Ovary (tissue), 9 donors: ENCODE measurements around the gene CACNA1H. TPM values are rescaled to one million over a fixed set of nuclear protein-coding genes. Genes with fewer than 3 reads are reported as not detected.

Source experiments
- DNase-seq, 5 donors: peaks; one replicate each; pipeline ENCODE4 v3.0.0-alpha.2; 2019 to 2020
- H3K27ac ChIP-seq, 2 donors: fragments of 200-600 bp; one replicate each; pipeline versions ENCODE4 v1.5.1 to v1.8.0; 2019 to 2022
- H3K27me3 ChIP-seq: fragments of 200-600 bp; one replicate; pipeline ENCODE4 v1.8.0; 2022
- H3K36me3 ChIP-seq: fragments of 200-600 bp; sonication (generic); one replicate; pipeline ENCODE4 v1.5.1; 2019
- H3K4me1 ChIP-seq: one replicate; pipeline ENCODE4 v1.8.1; 2013; ENCODE audit warnings: mild to moderate bottlenecking, moderate library complexity; ENCODE audit not compliant: insufficient read depth
- H3K4me3 ChIP-seq: fragments of 200-600 bp; sonication (generic); one replicate; pipeline ENCODE4 v1.5.1; 2017
- H3K9me3 ChIP-seq, 2 donors: fragments of 200-600 bp in 1 of 2; sonication (generic) in 1 of 2; one replicate each; pipeline versions ENCODE4 v1.5.1 to v1.8.1; 2013 to 2019; ENCODE audit warnings: mild to moderate bottlenecking in 1 of 2, moderate library complexity in 1 of 2
- EP300 ChIP-seq: sonication (generic); formaldehyde crosslinking; IDR thresholded peaks from one replicate; pipeline ENCODE4 v1.6.1; 2017; ENCODE audit warnings: antibody characterized with exemption
- POLR2A ChIP-seq: fragments of 450-650 bp; IDR thresholded peaks from one replicate; pipeline ENCODE4 v1.6.1; 2017; ENCODE audit warnings: antibody characterized with exemption, mild to moderate bottlenecking, moderate library complexity
- WGBS, 3 donors: extraction: QIAGEN DNeasy Blood & Tissue Kit in 1 of 3; methylation state at CpG; one replicate each; pipeline versions ENCODE4 v1.1.5 to v1.1.7; 2013 to 2017; 5-methylcytosine and 5-hydroxymethylcytosine counted together
- intact Hi-C, 4 donors: fragments of 100-400 bp; cut with DNase I; formaldehyde crosslinking; loops; one replicate each; pipeline versions ENCODE4 v1.11.0 to v1.15.1; 2022 to 2023
- polyA plus RNA-seq, 2 donors: library from polyadenylated mRNA; stranded (reverse); fragments of 200-250 nt in 1 of 2; fragments of 350-450 nt in 1 of 2; fragmentation: Illumina TruSeq in 1 of 2; extraction: RNeasy Lipid Tissue Mini Kit (QIAGEN cat#74804) in 1 of 2; gene quantifications; one replicate each; pipeline ENCODE4 v1.2.3, GENCODE V29; 2013 to 2014
- total RNA-seq, 7 donors: library from RNA; depleted of rRNA in 2 of 7; stranded (reverse); fragments of >200 nt in 2 of 7; fragmentation: NEBNext Ultra II Directional in 3 of 7; extraction: Animal tissue kit (Norgen Biotek cat#: 25700) in 3 of 7; gene quantifications; one replicate each; pipeline versions ENCODE4 v1.1.0 to v1.2.4, GENCODE V29; 2016 to 2023
- TF ChIP-seq, protein P1 (sequence below), 3 donors: fragments of 450-650 bp in 2 of 3; fragments of 200-600 bp in 1 of 3; IDR thresholded peaks; one replicate each; pipeline versions ENCODE4 v1.5.1 to v1.8.0; 2016 to 2022; ENCODE audit warnings: antibody characterized with exemption in 3 of 3, mild to moderate bottlenecking in 1 of 3
- donor health status: DM: no; HTN: no; CAD: no; lungs with moderate emphysema.
- donor health status: DM: no; HTN: no; CAD: no.
- donor health status: Bipolar disorder and iron deficiency.
- donor health status: DM: yes; HTN: yes; CAD: no.
- donor health status: DM: no; HTN: no; CAD: no.
- donor health status: DM: yes; HTN: yes; CAD: no.

CACNA1H gene
- total and polyA plus RNA-seq, 9 donors: 7.3 to 217 (median 106) TPM

DNA sequence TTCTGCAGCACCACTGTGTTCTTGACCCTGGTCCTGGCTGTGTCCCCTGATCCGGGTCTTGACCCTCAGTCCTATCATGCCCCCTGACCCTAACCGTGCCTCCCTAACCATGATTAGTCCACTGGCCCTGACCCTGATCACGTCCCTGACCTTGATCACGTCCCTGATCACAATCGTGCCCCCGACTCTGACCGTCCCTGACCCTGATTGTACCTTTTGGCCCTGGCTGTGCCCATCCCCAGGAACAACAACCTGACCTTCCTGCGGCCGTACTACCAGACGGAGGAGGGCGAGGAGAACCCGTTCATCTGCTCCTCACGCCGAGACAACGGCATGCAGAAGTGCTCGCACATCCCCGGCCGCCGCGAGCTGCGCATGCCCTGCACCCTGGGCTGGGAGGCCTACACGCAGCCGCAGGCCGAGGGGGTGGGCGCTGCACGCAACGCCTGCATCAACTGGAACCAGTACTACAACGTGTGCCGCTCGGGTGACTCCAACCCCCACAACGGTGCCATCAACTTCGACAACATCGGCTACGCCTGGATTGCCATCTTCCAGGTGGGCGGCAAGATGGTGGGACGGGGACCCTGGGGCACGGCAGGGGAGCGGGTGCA is 47.2 kb downstream of the CACNA1H start:
- no peak overlapping the region for H3K4me3 ChIP-seq
- intact Hi-C loops: no loop called here
- H3K9me3 ChIP-seq: no peaks in the 10 kb centered on the region
- H3K4me1 ChIP-seq: no peaks in the 10 kb centered on the region
- no peak overlapping the region for H3K27ac ChIP-seq
- H3K36me3 ChIP-seq: no peaks in the 10 kb centered on the region
- TF ChIP-seq EP300 (no peak), POLR2A (no peak)
- TF ChIP-seq, protein P1, sequence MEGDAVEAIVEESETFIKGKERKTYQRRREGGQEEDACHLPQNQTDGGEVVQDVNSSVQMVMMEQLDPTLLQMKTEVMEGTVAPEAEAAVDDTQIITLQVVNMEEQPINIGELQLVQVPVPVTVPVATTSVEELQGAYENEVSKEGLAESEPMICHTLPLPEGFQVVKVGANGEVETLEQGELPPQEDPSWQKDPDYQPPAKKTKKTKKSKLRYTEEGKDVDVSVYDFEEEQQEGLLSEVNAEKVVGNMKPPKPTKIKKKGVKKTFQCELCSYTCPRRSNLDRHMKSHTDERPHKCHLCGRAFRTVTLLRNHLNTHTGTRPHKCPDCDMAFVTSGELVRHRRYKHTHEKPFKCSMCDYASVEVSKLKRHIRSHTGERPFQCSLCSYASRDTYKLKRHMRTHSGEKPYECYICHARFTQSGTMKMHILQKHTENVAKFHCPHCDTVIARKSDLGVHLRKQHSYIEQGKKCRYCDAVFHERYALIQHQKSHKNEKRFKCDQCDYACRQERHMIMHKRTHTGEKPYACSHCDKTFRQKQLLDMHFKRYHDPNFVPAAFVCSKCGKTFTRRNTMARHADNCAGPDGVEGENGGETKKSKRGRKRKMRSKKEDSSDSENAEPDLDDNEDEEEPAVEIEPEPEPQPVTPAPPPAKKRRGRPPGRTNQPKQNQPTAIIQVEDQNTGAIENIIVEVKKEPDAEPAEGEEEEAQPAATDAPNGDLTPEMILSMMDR (IDR thresholded peaks at IDR 0.05): no peak
- no peak for DNase-seq
- no peaks in the 10 kb centered on the region for H3K27me3 ChIP-seq
- WGBS, 3 donors: 83 to 89% (median 86%) methylated on average over 38 of the region's 38 CpGs

DNA sequence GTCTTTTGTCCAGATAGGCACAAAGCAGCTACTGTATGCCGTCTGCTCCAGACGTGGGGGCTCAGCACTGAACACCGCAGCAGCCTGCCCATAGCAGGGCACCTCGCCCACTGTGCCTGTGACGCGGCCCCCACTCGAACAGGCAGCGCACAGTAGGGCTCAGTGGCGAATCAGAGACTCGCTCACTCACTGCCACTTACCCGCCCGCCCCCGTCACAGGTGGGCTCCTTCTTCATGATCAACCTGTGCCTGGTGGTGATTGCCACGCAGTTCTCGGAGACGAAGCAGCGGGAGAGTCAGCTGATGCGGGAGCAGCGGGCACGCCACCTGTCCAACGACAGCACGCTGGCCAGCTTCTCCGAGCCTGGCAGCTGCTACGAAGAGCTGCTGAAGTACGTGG is 48.5 kb downstream of the CACNA1H start:
- Histone ChIP-seq H3K9me3 (no peaks in the 10 kb centered on the region), H3K27me3 (no peaks in the 10 kb centered on the region), H3K4me3 (no peak overlapping the region), H3K27ac (no peak overlapping the region), H3K36me3 (no peaks in the 10 kb centered on the region), H3K4me1 (no peaks in the 10 kb centered on the region)
- WGBS, 3 donors: 91 to 95% (median 93%) methylated on average over 25 of the region's 25 CpGs
- intact Hi-C loops: no loop called here
- TF ChIP-seq POLR2A (no peak), EP300 (no peak)
- TF ChIP-seq, protein P1 (IDR thresholded peaks at IDR 0.05): no peak
- DNase-seq: no peak

DNA sequence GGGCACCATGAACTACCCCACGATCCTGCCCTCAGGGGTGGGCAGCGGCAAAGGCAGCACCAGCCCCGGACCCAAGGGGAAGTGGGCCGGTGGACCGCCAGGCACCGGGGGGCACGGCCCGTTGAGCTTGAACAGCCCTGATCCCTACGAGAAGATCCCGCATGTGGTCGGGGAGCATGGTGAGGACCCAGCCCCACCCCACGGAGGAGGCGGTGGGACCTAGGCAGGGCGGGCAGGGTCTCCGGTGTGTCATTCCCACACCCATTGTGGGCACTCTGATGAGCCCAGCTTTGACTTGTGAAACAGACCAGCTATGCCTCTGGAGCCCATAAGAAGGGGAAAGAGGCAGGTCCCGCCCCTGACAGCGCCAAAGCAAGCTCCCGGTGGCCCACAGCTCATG is 49.4 kb downstream of the CACNA1H start:
- H3K27ac ChIP-seq: no peak overlapping the region
- WGBS, 3 donors: 88 to 89% (median 88%) methylated on average over 18 of the region's 18 CpGs
- H3K9me3 ChIP-seq: no peaks in the 10 kb centered on the region
- no peaks in the 10 kb centered on the region for H3K27me3 ChIP-seq
- no peaks in the 10 kb centered on the region for H3K36me3 ChIP-seq
- intact Hi-C loops: no loop called here
- TF ChIP-seq POLR2A: no peak
- no peak for TF ChIP-seq EP300
- TF ChIP-seq, protein P1 (IDR thresholded peaks at IDR 0.05): no peak
- H3K4me3 ChIP-seq: no peak overlapping the region
- no peaks in the 10 kb centered on the region for H3K4me1 ChIP-seq
- no peak for DNase-seq

DNA sequence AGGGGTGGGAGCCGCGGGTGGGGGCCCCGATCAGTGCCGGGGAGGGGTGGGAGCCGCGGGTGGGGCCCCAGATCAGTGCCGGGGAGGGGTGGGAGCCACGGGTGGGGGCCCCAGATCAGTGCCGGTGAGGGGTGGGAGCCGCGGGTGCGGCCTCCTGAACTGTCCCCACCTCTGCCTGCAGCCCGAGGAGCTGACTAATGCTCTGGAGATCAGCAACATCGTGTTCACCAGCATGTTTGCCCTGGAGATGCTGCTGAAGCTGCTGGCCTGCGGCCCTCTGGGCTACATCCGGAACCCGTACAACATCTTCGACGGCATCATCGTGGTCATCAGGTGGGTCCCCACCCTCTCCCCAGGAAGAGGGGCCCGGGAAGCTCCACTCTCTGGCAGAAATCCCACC is 52.0 kb downstream of the CACNA1H start:
- no peaks in the 10 kb centered on the region for H3K9me3 ChIP-seq
- no peaks in the 10 kb centered on the region for H3K36me3 ChIP-seq
- 74 to 83% (median 77%) methylated on average over 11 to 17 of the region's 21 CpGs for WGBS, 3 donors
- TF ChIP-seq, protein P1 (IDR thresholded peaks at IDR 0.05): no peak
- TF ChIP-seq EP300 (no peak), POLR2A (no peak)
- intact Hi-C loops: no loop called here
- H3K27me3 ChIP-seq: no peaks in the 10 kb centered on the region
- H3K27ac ChIP-seq: no peak overlapping the region
- no peaks in the 10 kb centered on the region for H3K4me1 ChIP-seq
- no peak for DNase-seq
- no peak overlapping the region for H3K4me3 ChIP-seq
